Measurements from ENCODE around the gene SLC26A5.

DNA sequence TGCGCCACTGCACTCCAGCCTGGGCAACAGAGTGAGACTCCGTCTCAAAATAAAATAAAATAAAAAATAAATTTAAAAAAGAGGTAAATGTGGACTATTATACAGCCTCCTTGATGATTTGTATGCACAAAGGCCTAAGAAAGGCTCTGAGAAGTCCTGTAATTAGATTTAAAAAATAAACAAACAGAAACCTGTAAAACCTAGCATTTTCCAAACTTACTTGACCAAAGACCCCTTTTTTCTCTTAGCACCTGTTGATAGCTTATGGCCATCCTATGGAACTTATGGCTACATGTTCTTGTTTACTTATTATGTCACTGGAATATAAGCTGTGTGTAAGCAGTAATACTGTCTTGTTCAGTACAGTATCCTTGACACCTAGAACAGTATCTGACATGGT is 107.1 kb downstream of the SLC26A5 start:
- TF ChIP-seq, protein P1, sequence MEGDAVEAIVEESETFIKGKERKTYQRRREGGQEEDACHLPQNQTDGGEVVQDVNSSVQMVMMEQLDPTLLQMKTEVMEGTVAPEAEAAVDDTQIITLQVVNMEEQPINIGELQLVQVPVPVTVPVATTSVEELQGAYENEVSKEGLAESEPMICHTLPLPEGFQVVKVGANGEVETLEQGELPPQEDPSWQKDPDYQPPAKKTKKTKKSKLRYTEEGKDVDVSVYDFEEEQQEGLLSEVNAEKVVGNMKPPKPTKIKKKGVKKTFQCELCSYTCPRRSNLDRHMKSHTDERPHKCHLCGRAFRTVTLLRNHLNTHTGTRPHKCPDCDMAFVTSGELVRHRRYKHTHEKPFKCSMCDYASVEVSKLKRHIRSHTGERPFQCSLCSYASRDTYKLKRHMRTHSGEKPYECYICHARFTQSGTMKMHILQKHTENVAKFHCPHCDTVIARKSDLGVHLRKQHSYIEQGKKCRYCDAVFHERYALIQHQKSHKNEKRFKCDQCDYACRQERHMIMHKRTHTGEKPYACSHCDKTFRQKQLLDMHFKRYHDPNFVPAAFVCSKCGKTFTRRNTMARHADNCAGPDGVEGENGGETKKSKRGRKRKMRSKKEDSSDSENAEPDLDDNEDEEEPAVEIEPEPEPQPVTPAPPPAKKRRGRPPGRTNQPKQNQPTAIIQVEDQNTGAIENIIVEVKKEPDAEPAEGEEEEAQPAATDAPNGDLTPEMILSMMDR (conservative IDR thresholded peaks at IDR 0.05; ENCODE audit: low read length): no peak
- TF ChIP-seq EZH2phosphoT487 (IDR thresholded peaks at IDR 0.05; ENCODE audit: borderline replicate concordance): no peak

Measured in Loucy (cell line).